Esophagus muscularis mucosa (tissue), 4 donors: ENCODE measurements around the gene CDNF. TPM values are rescaled to one million over a fixed set of nuclear protein-coding genes. Genes with fewer than 3 reads are reported as not detected.

Source experiments
- DNase-seq: peaks from one replicate; pipeline ENCODE4 v3.0.0-alpha.2; 2017; ENCODE audit errors: extremely low spot score
- H3K27ac ChIP-seq, 4 donors: fragments of 200-600 bp; sonication (generic); replicated peaks in 1 of 4; 1 replicate in 3 of 4; 2 replicates in 1 of 4; pipeline ENCODE4 v1.5.1; 2016 to 2019; ENCODE audit warnings: mild to moderate bottlenecking in 1 of 4
- H3K27me3 ChIP-seq, 4 donors: fragments of 200-600 bp; sonication (generic); one replicate each; pipeline versions ENCODE4 v1.5.1 to v1.6.0; 2016 to 2019
- H3K36me3 ChIP-seq, 4 donors: fragments of 200-600 bp; sonication (generic); one replicate each; pipeline ENCODE4 v1.5.1; 2016 to 2019
- H3K4me1 ChIP-seq, 4 donors: fragments of 200-600 bp; sonication (generic); one replicate each; pipeline ENCODE4 v1.5.1; 2016 to 2019
- H3K4me3 ChIP-seq, 4 donors: fragments of 200-600 bp; sonication (generic); 1 replicate in 2 of 4; 2 replicates in 2 of 4; pipeline ENCODE4 v1.5.1; 2016 to 2019; ENCODE audit warnings: mild to moderate bottlenecking in 4 of 4, moderate library complexity in 1 of 4
- H3K9me3 ChIP-seq, 4 donors: fragments of 200-600 bp; sonication (generic); 1 replicate in 3 of 4; 2 replicates in 1 of 4; pipeline ENCODE4 v1.5.1; 2016 to 2019
- CTCF ChIP-seq, 3 experiments: fragments of 200-600 bp in 2 of 3; fragments of 450-650 bp in 1 of 3; sonication (generic) in 2 of 3; IDR thresholded peaks; one replicate each; pipeline ENCODE4 v1.5.1; 2017 to 2019; ENCODE audit warnings: antibody characterized with exemption in 3 of 3, mild to moderate bottlenecking in 2 of 3, moderate library complexity in 1 of 3
- EP300 ChIP-seq: sonication (generic); formaldehyde crosslinking; IDR thresholded peaks from one replicate; pipeline ENCODE4 v1.6.1; 2017; ENCODE audit warnings: antibody characterized with exemption
- POLR2A ChIP-seq: fragments of 450-650 bp; IDR thresholded peaks from one replicate; pipeline ENCODE4 v1.6.1; 2017; ENCODE audit warnings: antibody characterized with exemption, moderate library complexity, mild to moderate bottlenecking, low read depth
- POLR2AphosphoS5 ChIP-seq, 2 donors: sonication (generic); formaldehyde crosslinking; IDR thresholded peaks; one replicate each; pipeline ENCODE4 v1.6.1; 2017; ENCODE audit warnings: antibody characterized with exemption in 2 of 2
- WGBS: methylation state at CpG from one replicate; pipeline ENCODE4 v1.1.5; 2018; 5-methylcytosine and 5-hydroxymethylcytosine counted together
- intact Hi-C: fragments of 100-400 bp; cut with DNase I; formaldehyde crosslinking; loops from one replicate; pipeline ENCODE4 v1.15.1; 2023
- total RNA-seq, 4 donors: library from RNA; depleted of rRNA; stranded (reverse); fragments of >200 nt; gene quantifications; one replicate each; pipeline versions ENCODE4 v1.1.0 to v1.2.1, GENCODE V29; 2016

The CDNF gene
- total RNA-seq, 4 donors from 2014 or later: 0.45 to 3.7 (median 0.67) TPM

GRCh38 chr10:14812271-14812670, 25.6 kb downstream of the CDNF start:
- DNase-seq: no peak
- no peak overlapping the region for H3K4me3 ChIP-seq
- H3K36me3 ChIP-seq: no peaks in the 10 kb centered on the region
- no peaks in the 10 kb centered on the region for H3K4me1 ChIP-seq
- H3K9me3 ChIP-seq: no peaks in the 10 kb centered on the region
- TF ChIP-seq POLR2AphosphoS5 (IDR thresholded peaks at IDR 0.05) (no peak), POLR2A (no peak), EP300 (no peak), CTCF (IDR thresholded peaks at IDR 0.05) (no peak)
- H3K27me3 ChIP-seq: no peaks in the 10 kb centered on the region
- H3K27ac ChIP-seq: no peak overlapping the region
- 96% methylated on average over 3 of the region's 3 CpGs for WGBS
- intact Hi-C loops: no loop called here

GRCh38 chr10:14810969-14811953, 26.6 kb downstream of the CDNF start:
- Histone ChIP-seq H3K36me3 (no peaks in the 10 kb centered on the region), H3K4me3 (no peak overlapping the region), H3K9me3 (no peaks in the 10 kb centered on the region), H3K27ac (no peak overlapping the region), H3K27me3 (no peaks in the 10 kb centered on the region), H3K4me1 (no peaks in the 10 kb centered on the region)
- intact Hi-C loops: no loop called here
- DNase-seq: no peak
- WGBS: 82% methylated on average over 9 of the region's 9 CpGs
- TF ChIP-seq POLR2A (no peak), CTCF (IDR thresholded peaks at IDR 0.05) (no peak), POLR2AphosphoS5 (IDR thresholded peaks at IDR 0.05) (no peak), EP300 (no peak)

GRCh38 chr10:14806318-14806717, 31.5 kb downstream of the CDNF start:
- no peak for DNase-seq
- WGBS: 79% methylated on average over 3 of the region's 3 CpGs
- no peak overlapping the region for H3K27ac ChIP-seq
- no peak overlapping the region for H3K4me3 ChIP-seq
- H3K9me3 ChIP-seq: no peaks in the 10 kb centered on the region
- intact Hi-C loops: no loop called here
- H3K4me1 ChIP-seq: no peaks in the 10 kb centered on the region
- H3K36me3 ChIP-seq: no peaks in the 10 kb centered on the region
- no peak for TF ChIP-seq POLR2AphosphoS5 (IDR thresholded peaks at IDR 0.05)
- TF ChIP-seq EP300: no peak
- no peak for TF ChIP-seq POLR2A
- no peak for TF ChIP-seq CTCF (IDR thresholded peaks at IDR 0.05)
- H3K27me3 ChIP-seq: no peaks in the 10 kb centered on the region

GRCh38 chr10:14803827-14804226, 34.0 kb downstream of the CDNF start:
- WGBS: 90% methylated on average over 1 of the region's 1 CpG
- Histone ChIP-seq H3K27ac (no peak overlapping the region), H3K27me3 (no peaks in the 10 kb centered on the region), H3K9me3 (no peaks in the 10 kb centered on the region), H3K4me3 (no peak overlapping the region), H3K36me3 (no peaks in the 10 kb centered on the region), H3K4me1 (peaks cover 0 to under 1% (median 0%) of the 10 kb centered on the region in 4 donors)
- TF ChIP-seq EP300 (no peak), POLR2AphosphoS5 (IDR thresholded peaks at IDR 0.05) (no peak), CTCF (IDR thresholded peaks at IDR 0.05) (no peak)
- intact Hi-C loops: no loop called here
- no peak for DNase-seq
